K562 (cell line): ENCODE results near the gene STIM1. TPM values are rescaled to one million over a fixed set of nuclear protein-coding genes. Genes with fewer than 3 reads are reported as not detected.

Source experiments
- FOXK1 ChIP-seq: sonication (generic); formaldehyde crosslinking; IDR thresholded peaks from 2 replicates; pipeline ENCODE4 v1.8.0; 2022; ENCODE audit warnings: missing genetic modification reagents, mild to moderate bottlenecking, borderline replicate concordance
- GABPA ChIP-seq: fragments of 200-800 bp; sonication (Bioruptor generic); conservative IDR thresholded peaks from 2 replicates; pipeline ENCODE4 v1.6.1; 2016; ENCODE audit warnings: low read depth, missing genetic modification characterization, missing compliant biosample characterization
- HNRNPUL1 ChIP-seq: fragments of 200-400 bp; formaldehyde crosslinking; IDR thresholded peaks from 2 replicates; pipeline ENCODE4 v1.6.1; 2017; ENCODE audit warnings: low read length
- ID3 ChIP-seq, 2 experiments: fragments of 250-450 bp in 1 of 2; fragments of 450-650 bp in 1 of 2; sonication (Bioruptor Pico) in 1 of 2; IDR thresholded peaks; 2 replicates each; pipeline versions ENCODE4 v1.6.1 to v1.8.0; 2016 to 2021; ENCODE audit warnings: mild to moderate bottlenecking in 2 of 2, moderate library complexity in 2 of 2, missing compliant biosample characterization in 1 of 2, missing genetic modification characterization in 1 of 2
- ILF3 ChIP-seq: fragments of 450-650 bp; IDR thresholded peaks from 2 replicates; pipeline ENCODE4 v1.6.1; 2018; ENCODE audit warnings: antibody characterized with exemption, mild to moderate bottlenecking, moderate library complexity, borderline replicate concordance
- KAT8 ChIP-seq: fragments of 450-650 bp; IDR thresholded peaks from 2 replicates; pipeline ENCODE4 v1.6.1; 2016; ENCODE audit warnings: low read depth, mild to moderate bottlenecking
- NBN ChIP-seq: fragments of 450-650 bp; IDR thresholded peaks from 2 replicates; pipeline ENCODE4 v1.6.1; 2016; ENCODE audit warnings: low read depth, mild to moderate bottlenecking
- SP1 ChIP-seq: sonication (generic); formaldehyde crosslinking; IDR thresholded peaks from 2 replicates; pipeline ENCODE4 v1.8.1; 2022; ENCODE audit warnings: mild to moderate bottlenecking, missing genetic modification reagents
- SRSF7 ChIP-seq: fragments of 200-400 bp; formaldehyde crosslinking; optimal IDR thresholded peaks from 2 replicates; pipeline ENCODE3; 2017; ENCODE audit warnings: mild to moderate bottlenecking, low read depth, low read length
- TFE3 ChIP-seq: fragments of 450-650 bp; formaldehyde crosslinking; IDR thresholded peaks from 2 replicates; pipeline ENCODE4 v1.4.0; 2020; ENCODE audit warnings: mild to moderate bottlenecking, mixed read lengths
- THAP7 ChIP-seq: fragments of 250-450 bp; sonication (Bioruptor Pico); IDR thresholded peaks from 2 replicates; pipeline ENCODE4 v1.5.0; 2021
- XRCC3 ChIP-seq: fragments of 450-650 bp; IDR thresholded peaks from 2 replicates; pipeline ENCODE4 v1.6.1; 2017; ENCODE audit warnings: mild to moderate bottlenecking, moderate library complexity
- ZBTB1 ChIP-seq: sonication (generic); formaldehyde crosslinking; IDR thresholded peaks from 2 replicates; pipeline ENCODE4 v1.8.1; 2023; ENCODE audit warnings: missing genetic modification reagents, low read depth, mild to moderate bottlenecking, borderline replicate concordance
- ZBTB34 ChIP-seq: fragments of 250-450 bp; sonication (Bioruptor Pico); IDR thresholded peaks from 2 replicates; pipeline ENCODE4 v1.8.0; 2021; ENCODE audit warnings: mild to moderate bottlenecking, moderate library complexity
- ZNF23 ChIP-seq: fragments of 250-450 bp; sonication (Bioruptor Pico); IDR thresholded peaks from 2 replicates; pipeline ENCODE4 v1.4.0; 2020; ENCODE audit warnings: mild to moderate bottlenecking
- ZNF3 ChIP-seq: fragments of 250-450 bp; sonication (Bioruptor Pico); IDR thresholded peaks from 2 replicates; pipeline ENCODE4 v1.5.0; 2021; ENCODE audit warnings: mild to moderate bottlenecking, moderate library complexity
- ZNF408 ChIP-seq: fragments of 250-450 bp; sonication (Bioruptor Pico); IDR thresholded peaks from 2 replicates; pipeline ENCODE4 v1.4.0; 2020; ENCODE audit warnings: low read depth, mild to moderate bottlenecking, moderate library complexity
- ZNF431 ChIP-seq: sonication (generic); formaldehyde crosslinking; IDR thresholded peaks from 2 replicates; pipeline ENCODE4 v1.8.0; 2022; ENCODE audit warnings: mild to moderate bottlenecking, missing genetic modification reagents
- ZNF551 ChIP-seq: fragments of 250-450 bp; sonication (Bioruptor Pico); IDR thresholded peaks from 2 replicates; pipeline ENCODE4 v1.5.0; 2021; ENCODE audit warnings: mild to moderate bottlenecking, moderate library complexity
- ZNF583 ChIP-seq: fragments of 250-450 bp; sonication (Bioruptor Pico); IDR thresholded peaks from 2 replicates; pipeline ENCODE4 v1.4.0; 2020
- ZNF644 ChIP-seq: fragments of 200-800 bp; sonication (Bioruptor generic); IDR thresholded peaks from 2 replicates; pipeline ENCODE4 v1.6.1; 2016; ENCODE audit warnings: low read depth, missing genetic modification characterization, missing compliant biosample characterization
- polyA plus RNA-seq, 8 experiments: library from polyadenylated mRNA; depleted of rRNA in 4 of 8; stranded (reverse) in 5 of 8; unstranded in 3 of 8; fragments of >200 nt; fragmentation: Nextera tagmentation in 2 of 8; fragmentation: Illumina TruSeq in 1 of 8; extraction: Ambion mirVana in 2 of 8; extraction: Trizol in 1 of 8; gene quantifications; 2 replicates each; pipeline versions ENCODE4 v1.2.1 to v1.2.3, GENCODE V29; 2011 to 2014; ENCODE audit warnings: inconsistent platforms in 1 of 8, missing spikeins in 1 of 8
- total RNA-seq, 7 experiments: library from RNA; depleted of rRNA in 6 of 7; stranded (reverse); fragments of >200 nt in 6 of 7; fragmentation: Illumina TruSeq in 2 of 7; extraction: Trizol in 2 of 7; gene quantifications; 2 replicates each; pipeline versions ENCODE4 v1.2.1 to v1.2.3, GENCODE V29; 2011 to 2021; ENCODE audit warnings: low replicate concordance in 1 of 7

Gene STIM1
- total and polyA plus RNA-seq, 9 of the 15 experiments (the other 6 are each of a cell fraction or from before 2014, with no cell fraction given), result 7.7 to 50.5 (median 22.5) TPM

- TF ChIP-seq FOXK1 (no peak), NBN (peak; percentile 89), ZNF583 (CRISPR knock-in tag) (0 out of 2 replicates have a peak, but pooled peaks have one; percentile 72), ZNF408 (CRISPR knock-in tag) (no peak), ZNF551 (CRISPR knock-in tag) (no peak), ZNF23 (CRISPR knock-in tag) (no peak), ILF3 (0 out of 2 replicates have a peak, but pooled peaks have one; percentile 68), THAP7 (CRISPR knock-in tag) (no peak), XRCC3 (no peak), SRSF7 (no peak), ZBTB1 (no peak), ZBTB34 (no peak), ZNF3 (CRISPR knock-in tag) (peak; percentile 79; the same call in 1 of the 2 replicates), SP1 (peak; percentile 16; the same call in 1 of the 2 replicates), GABPA (tag) (peak; percentile 81), TFE3 (CRISPR knock-in tag) (no peak), ID3 (CRISPR knock-in tag; IDR thresholded peaks at IDR 0.05) (no peak), ID3 (tag; IDR thresholded peaks at IDR 0.05) (peak; percentile 73; the same call in 1 of the 2 replicates), KAT8 (no peak), ZNF431 (CRISPR knock-in tag) (no peak), HNRNPUL1 (no peak), ZNF644 (tag) (no peak)
These were observed 20.6 kb upstream of the STIM1 start (continued) for GRCh38 chr11:3834664-3835461.
